H1 (cell line): ENCODE data around the gene ANK2.

Experiments
- CEBPB ChIP-seq: IDR thresholded peaks from 2 replicates; pipeline ENCODE4 v1.6.1; 2012; ENCODE audit warnings: low read depth, low read length
- CTCF ChIP-seq, 3 experiments: IDR thresholded peaks; 1 replicate in 2 of 3; 2 replicates in 1 of 3; pipeline versions ENCODE4 v1.5.1 to v1.6.1; 2011; ENCODE audit warnings: low read length in 3 of 3, mild to moderate bottlenecking in 3 of 3, inconsistent platforms in 2 of 3, low read depth in 1 of 3, moderate library complexity in 1 of 3; ENCODE audit not compliant: insufficient read depth in 1 of 3; ENCODE audit errors: control extremely low read depth in 1 of 3
- EGR1 ChIP-seq: IDR thresholded peaks from 2 replicates; pipeline ENCODE4 v1.6.1; 2011; ENCODE audit warnings: low read depth, low read length, borderline replicate concordance
- EP300 ChIP-seq, 2 experiments: IDR thresholded peaks; 1 replicate in 1 of 2; 2 replicates in 1 of 2; pipeline ENCODE4 v1.6.1; 2011 to 2012; ENCODE audit warnings: low read depth in 2 of 2, low read length in 2 of 2, mild to moderate bottlenecking in 2 of 2, borderline replicate concordance in 1 of 2, inconsistent platforms in 1 of 2, moderate library complexity in 1 of 2
- EZH2 ChIP-seq: fragments of 200-600 bp; sonication (generic); IDR thresholded peaks from 2 replicates; pipeline ENCODE4 v1.7.1; 2012; ENCODE audit warnings: low read depth, mild to moderate bottlenecking, moderate library complexity, low read length, inconsistent platforms; ENCODE audit not compliant: severe bottlenecking
- HDAC6 ChIP-seq: IDR thresholded peaks from one replicate; pipeline ENCODE4 v1.7.1; 2012; ENCODE audit warnings: low read depth, mild to moderate bottlenecking, inconsistent platforms, low read length, moderate library complexity
- POLR2A ChIP-seq, 2 experiments: IDR thresholded peaks; 1 replicate in 1 of 2; 2 replicates in 1 of 2; pipeline ENCODE4 v1.6.1; 2011; ENCODE audit warnings: low read depth in 2 of 2, low read length in 2 of 2, mild to moderate bottlenecking in 2 of 2; ENCODE audit errors: control extremely low read depth in 1 of 2
- POLR2AphosphoS5 ChIP-seq: IDR thresholded peaks from 2 replicates; pipeline ENCODE4 v1.6.1; 2011; ENCODE audit warnings: low read depth, low read length
- POU5F1 ChIP-seq: IDR thresholded peaks from 2 replicates; pipeline ENCODE4 v1.6.1; 2011; ENCODE audit warnings: low read depth, mild to moderate bottlenecking, low read length, moderate library complexity
- RAD21 ChIP-seq, 2 experiments: IDR thresholded peaks in 1 of 2; conservative IDR thresholded peaks in 1 of 2; 2 replicates each; pipeline ENCODE4 v1.6.1; 2011; ENCODE audit warnings: low read depth in 2 of 2, low read length in 2 of 2, improper control_type of control experiment in 1 of 2, inconsistent platforms in 1 of 2, mild to moderate bottlenecking in 1 of 2, moderate library complexity in 1 of 2
- SIX5 ChIP-seq: IDR thresholded peaks from 2 replicates; pipeline ENCODE4 v1.6.1; 2011; ENCODE audit warnings: mild to moderate bottlenecking, low read depth, low read length
- SP1 ChIP-seq: IDR thresholded peaks from 2 replicates; pipeline ENCODE4 v1.6.1; 2011; ENCODE audit warnings: low read depth, low read length

DNA sequence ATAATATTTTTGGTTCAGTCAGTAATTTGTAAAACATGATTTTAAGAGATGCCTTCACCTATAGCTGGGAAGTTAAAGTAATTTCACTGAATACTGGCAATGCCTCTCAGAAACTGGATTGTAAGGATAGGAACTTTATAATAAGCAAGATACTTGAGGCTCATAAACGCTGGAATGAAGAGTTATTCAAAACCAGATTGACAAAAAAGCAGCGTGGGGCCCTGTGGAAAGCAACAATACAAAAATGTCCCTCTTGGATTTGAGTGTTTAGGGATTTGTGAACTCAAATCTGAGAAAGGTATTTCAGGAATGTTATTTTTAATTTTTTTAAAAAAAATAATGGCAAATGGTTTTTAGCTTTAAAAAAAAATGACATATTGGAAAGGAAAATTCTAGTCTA is 94.6 kb downstream of the ANK2 start:
- TF ChIP-seq EGR1 (no peak), EZH2 (no peak), POLR2A (IDR thresholded peaks at IDR 0.05; ENCODE audit: control extremely low read depth in 1 of 2, low read depth in 2 of 2, low read length in 2 of 2) (no peak), CTCF (IDR thresholded peaks at IDR 0.05; ENCODE audit: control extremely low read depth in 1 of 3, insufficient read depth in 1 of 3, low read depth in 1 of 3, low read length in 3 of 3) (no peak), POU5F1 (no peak), POLR2AphosphoS5 (no peak), SP1 (no peak), SIX5 (no peak), EP300 (IDR thresholded peaks at IDR 0.05; ENCODE audit: borderline replicate concordance in 1 of 2, low read depth in 2 of 2, low read length in 2 of 2) (no peak), CEBPB (no peak), HDAC6 (no peak), RAD21 (IDR thresholded peaks at IDR 0.05 in 1 of 2, conservative IDR thresholded peaks at IDR 0.05 in 1 of 2; ENCODE audit: low read depth in 2 of 2, low read length in 2 of 2) (no peak)
